CD4-positive, alpha-beta T cell treated with Interleukin-10 for 1 hour (primary cell): ENCODE measurements around the gene AICDA.
"Not testable (repeated sequence)": the region's sequence is repeated elsewhere in the genome, so short reads cannot be mapped to it uniquely, and the experiment has no call there.

ENCODE experiments used
- DNase-seq: peaks from one replicate; pipeline ENCODE4 v3.0.0-alpha.2; 2020

The AICDA gene

DNA sequence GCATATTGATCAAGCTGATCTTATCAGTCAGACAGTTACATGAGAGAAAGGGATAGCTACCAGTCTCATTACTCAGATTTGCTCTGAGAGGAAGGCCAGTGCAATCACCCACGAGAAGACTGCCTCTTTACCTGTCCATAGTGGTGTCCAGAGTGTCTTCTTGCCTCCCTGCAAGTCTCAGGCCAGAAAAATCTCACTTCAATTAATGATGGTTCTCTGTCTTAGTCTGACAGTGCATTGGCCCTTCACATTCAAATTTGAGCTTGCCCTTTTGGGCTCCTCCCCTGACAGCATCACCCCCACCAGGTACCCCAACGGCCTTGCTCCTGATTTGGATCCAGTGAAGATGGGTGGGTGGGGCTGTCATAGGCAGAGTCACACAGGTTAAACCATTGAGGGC lies at the start of gene AICDA:
AICDA (minus strand) TSS at position 231 of the 400 bp plus-strand sequence; CDS start at position 139, 92 bp downstream.
- no peak for DNase-seq

- no peak for DNase-seq
Observed at GRCh38 chr12:8661751-8662150, 49.1 kb upstream of the AICDA start.

GRCh38 chr12:8661016-8661415 lies 48.4 kb upstream of the AICDA start:
- DNase-seq = no peak

- no peak for DNase-seq
Observed at GRCh38 chr12:8658346-8658745, 45.7 kb upstream of the AICDA start.

GRCh38 chr12:8655421-8655820 lies 42.8 kb upstream of the AICDA start:
- DNase-seq = no peak

- peak; percentile 25 for DNase-seq
Observed at GRCh38 chr12:8648576-8649205, 36.0 kb upstream of the AICDA start.

GRCh38 chr12:8647968-8648367 lies 35.3 kb upstream of the AICDA start:
- DNase-seq = no peak

- peak; percentile 66 for DNase-seq
Observed at GRCh38 chr12:8644345-8645248, 31.9 kb upstream of the AICDA start.

DNA sequence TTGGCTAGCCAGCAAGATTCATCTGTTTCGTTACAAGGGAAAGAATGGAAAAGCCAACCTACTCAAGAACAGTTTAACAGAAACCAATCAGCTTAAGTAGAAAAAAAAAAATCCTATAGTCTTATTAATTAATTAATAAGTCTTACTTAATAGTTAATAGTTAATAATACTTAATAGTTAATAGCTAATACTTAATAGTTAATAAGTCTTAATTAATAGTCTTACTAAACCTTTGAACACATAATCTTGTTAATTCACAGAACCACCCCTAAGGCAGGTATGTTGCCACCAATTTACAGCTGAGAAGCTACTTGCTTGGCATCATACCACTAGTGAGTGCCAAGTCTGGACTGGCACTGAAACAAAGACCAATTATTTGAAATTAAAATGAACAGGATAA lies 30.1 kb upstream of the AICDA start:
- DNase-seq = no peak

DNA sequence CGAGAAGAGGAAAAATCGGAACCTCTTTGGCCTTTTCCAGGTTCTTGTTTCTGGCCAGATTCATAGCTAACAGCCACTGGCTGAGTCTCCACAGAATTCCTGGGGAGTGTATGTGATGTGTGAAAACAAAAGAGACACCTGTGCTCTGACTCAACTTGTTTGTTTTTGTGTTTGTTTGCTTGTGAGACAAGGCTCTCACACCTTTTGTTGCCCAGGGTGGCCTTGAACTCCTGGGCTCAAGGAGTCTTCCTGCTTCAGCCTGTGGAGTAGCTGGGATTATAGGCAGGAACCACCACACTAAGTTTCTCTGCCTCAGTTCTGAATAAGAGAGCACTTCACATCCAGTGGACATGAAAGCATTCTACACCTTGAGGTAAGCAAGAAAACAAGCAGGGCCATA lies 27.3 kb upstream of the AICDA start:
- DNase-seq = no peak

GRCh38 chr12:8638951-8639350 lies 26.3 kb upstream of the AICDA start:
- no peak for DNase-seq

DNA sequence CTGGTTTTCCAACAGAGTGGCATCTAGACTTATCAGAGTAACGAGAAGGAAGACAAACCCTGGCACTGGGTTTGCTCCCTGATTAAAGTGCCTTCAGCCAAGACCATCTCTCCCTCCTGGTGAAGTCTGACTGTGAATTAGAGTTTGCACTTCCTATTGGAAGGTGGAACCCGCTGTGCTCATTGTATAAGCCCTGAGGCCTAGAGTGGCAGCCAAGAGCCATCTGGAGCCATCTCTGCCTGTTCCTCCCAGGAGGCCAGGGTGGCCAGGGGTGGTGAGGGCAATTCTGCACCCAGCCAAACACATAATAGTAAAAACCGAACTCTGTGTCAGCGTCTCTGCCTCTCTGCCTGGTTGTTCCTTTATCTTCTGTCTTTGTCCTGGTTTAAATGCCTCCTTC lies 25.0 kb upstream of the AICDA start:
- no peak for DNase-seq

- no peak for DNase-seq
Observed at GRCh38 chr12:8637244-8637643, 24.6 kb upstream of the AICDA start.

DNA sequence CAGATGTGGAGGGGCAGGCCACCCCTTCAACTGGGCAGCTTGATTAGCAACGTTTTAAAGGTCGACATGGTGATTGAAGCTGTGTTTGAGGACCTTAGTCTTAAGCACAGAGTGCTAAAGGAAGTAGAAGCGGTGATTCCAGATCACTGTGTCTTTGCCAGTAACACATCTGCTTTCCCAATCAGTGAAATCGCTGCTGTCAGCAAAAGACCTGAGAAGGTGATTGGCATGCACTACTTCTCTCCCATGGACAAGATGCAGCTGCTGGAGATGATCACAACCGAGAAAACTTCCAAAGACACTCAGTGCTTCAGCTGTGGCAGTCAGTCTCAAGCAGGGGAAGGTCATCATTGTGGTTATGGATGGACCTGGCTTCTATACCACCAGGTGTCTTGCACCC lies 23.9 kb upstream of the AICDA start:
- no peak for DNase-seq

DNA sequence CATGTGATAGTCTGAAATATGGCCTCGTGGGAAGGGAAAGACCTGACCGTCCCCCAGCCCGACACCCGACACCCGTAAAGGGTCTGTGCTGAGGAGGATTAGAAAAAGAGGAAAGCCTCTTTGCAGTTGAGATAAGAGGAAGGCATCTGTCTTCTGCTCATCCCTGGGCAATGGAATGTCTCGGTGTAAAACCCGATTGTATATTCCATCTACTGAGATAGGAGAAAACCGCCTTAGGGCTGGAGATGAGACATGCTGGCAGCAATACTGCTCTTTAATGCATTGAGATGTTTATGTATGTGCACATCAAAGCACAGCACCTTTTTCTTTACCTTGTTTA lies 23.3 kb upstream of the AICDA start:
- DNase-seq = not testable (repeated sequence)

- DNase-seq = not testable (repeated sequence)
Observed at GRCh38 chr12:8635342-8636006, 22.8 kb upstream of the AICDA start.

- DNase-seq = no peak
Observed at GRCh38 chr12:8630131-8630530, 17.5 kb upstream of the AICDA start.

DNA sequence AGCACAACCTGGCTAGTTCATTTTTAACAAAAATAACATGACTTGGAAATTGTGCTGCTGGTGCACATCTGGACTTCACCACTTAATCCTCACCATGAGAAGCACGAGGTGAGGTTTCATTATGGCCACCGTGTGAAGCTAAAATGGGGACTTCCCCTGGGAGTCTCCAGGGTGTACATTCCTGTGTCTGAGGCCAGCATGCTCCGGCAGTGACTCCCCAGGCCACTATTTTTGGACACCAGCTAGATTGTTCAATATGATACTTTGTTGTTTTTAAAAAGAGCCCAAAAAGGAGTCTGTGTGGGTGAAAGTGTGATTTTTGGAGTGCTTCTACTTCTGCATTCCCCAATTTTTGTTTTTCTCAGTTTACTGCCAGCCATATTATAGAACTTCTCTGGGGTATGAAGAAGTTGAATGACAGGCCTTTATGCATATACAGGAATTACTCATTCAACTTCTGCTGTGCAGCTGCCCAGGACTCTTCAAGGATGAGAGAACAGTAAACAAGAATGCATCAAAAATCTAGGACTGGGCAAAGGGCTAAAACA lies 16.9 kb upstream of the AICDA start:
- DNase-seq = no peak

GRCh38 chr12:8628731-8629130 lies 16.1 kb upstream of the AICDA start:
- DNase-seq = no peak

DNA sequence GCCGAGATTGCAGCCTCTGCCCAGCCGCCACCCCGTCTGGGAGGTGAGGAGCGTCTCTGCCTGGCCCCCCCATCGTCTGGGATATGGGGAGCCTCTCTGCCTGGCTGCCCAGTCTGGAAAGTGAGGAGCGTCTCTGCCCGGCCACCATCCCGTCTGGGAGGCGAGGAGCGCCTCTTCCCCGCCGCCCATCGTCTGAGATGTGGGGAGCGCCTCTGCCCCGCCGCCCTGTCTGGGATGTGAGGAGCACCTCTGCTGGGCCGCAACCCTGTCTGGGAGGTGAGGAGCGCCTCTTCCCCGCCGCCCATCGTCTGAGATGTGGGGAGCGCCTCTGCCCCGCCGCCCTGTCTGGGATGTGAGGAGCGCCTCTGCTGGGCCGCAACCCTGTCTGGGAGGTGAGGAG lies 12.1 kb upstream of the AICDA start:
- not testable (repeated sequence) for DNase-seq

- no peak for DNase-seq
Observed at GRCh38 chr12:8622646-8623045, 10.0 kb upstream of the AICDA start.

- no peak for DNase-seq
Observed at GRCh38 chr12:8615206-8615605, 2.5 kb upstream of the AICDA start.

DNA sequence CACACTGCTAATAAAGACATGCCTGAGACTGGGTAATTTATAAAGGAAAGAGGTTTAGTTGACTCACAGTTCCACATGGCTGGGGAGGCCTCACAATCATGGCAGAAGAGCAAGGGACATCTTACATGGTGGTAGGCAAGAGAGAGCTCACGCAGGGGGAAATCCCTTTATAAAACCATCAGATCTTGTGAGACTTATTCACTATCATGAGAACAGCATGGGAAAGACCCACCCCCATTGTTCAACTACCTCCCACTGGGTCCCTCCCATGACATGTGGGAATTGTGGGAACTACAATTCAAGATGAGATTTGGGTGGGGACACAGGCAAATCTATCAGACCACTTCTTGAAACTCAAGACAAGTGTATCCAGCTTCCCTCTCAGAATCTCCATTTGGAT lies 1.2 kb upstream of the AICDA start:
- DNase-seq = not testable (repeated sequence)
